Epithelial cell of umbilical artery (primary cell): ENCODE data around the gene COX5A. TPM values are rescaled to one million over a fixed set of nuclear protein-coding genes. Genes with fewer than 3 reads are reported as not detected.

Source experiments
- total RNA-seq: library from RNA; depleted of rRNA; stranded (reverse); fragments of >200 nt; gene quantifications from 2 replicates; pipeline ENCODE4 v1.2.3, GENCODE V29; 2014

Gene COX5A
- total RNA-seq, result 47.1 and 71.1 TPM in 2 replicates

GRCh38 chr15:74937590-74938371 is at the start of gene COX5A:
Gene COX5A (minus strand): TSS chr15:74938073. CDS start chr15:74938014, 59 bp downstream.

GRCh38 chr15:74956648-74957475 is 19.0 kb upstream of the COX5A start, which contains the start of gene RPP25:
Gene RPP25 (minus strand): TSS chr15:74956772. CDS start chr15:74956583, 189 bp downstream.

GRCh38 chr15:74906450-74907162 is 31.3 kb downstream of the COX5A start, which contains the start of gene FAM219B:
Gene FAM219B (minus strand): TSS chr15:74906851. CDS start chr15:74906800, 51 bp downstream.

GRCh38 chr15:74889883-74890664 is 47.8 kb downstream of the COX5A start, which contains the start of gene MPI:
Gene MPI (plus strand): TSS chr15:74890042. CDS start chr15:74890074, 32 bp downstream.

GRCh38 chr15:74873036-74873755 is 64.7 kb downstream of the COX5A start, which contains the start of gene SCAMP2:
Gene SCAMP2 (minus strand): TSS chr15:74873365. CDS start chr15:74873255, 110 bp downstream.

Other genes starting within 250 kb of the COX5A start
- gene EDC3, start 242.0 kb downstream of the COX5A start, total RNA-seq, result 10.6 and 10.7 TPM in 2 replicates
- gene CYP1A1, start 212.5 kb downstream of the COX5A start, total RNA-seq, result 1.6 and 3.0 TPM in 2 replicates
- gene CYP1A2, start 189.2 kb downstream of the COX5A start, total RNA-seq, result not detected in 2 replicates
- 29.6 and 34.8 TPM in 2 replicates for gene CSK, start 156.0 kb downstream of the COX5A start, total RNA-seq
- not detected in 2 replicates for gene LMAN1L, start 125.2 kb downstream of the COX5A start, total RNA-seq
- not detected in 2 replicates for gene CPLX3, start 111.4 kb downstream of the COX5A start, total RNA-seq
- gene ULK3, start 94.9 kb downstream of the COX5A start, total RNA-seq, result 18.2 and 27.2 TPM in 2 replicates
- 19.2 and 24.8 TPM in 2 replicates for gene SCAMP2, start 64.7 kb downstream of the COX5A start, total RNA-seq
- 63.3 and 128 TPM in 2 replicates for gene MPI, start 48.0 kb downstream of the COX5A start, total RNA-seq
- gene FAM219B, start 31.2 kb downstream of the COX5A start, total RNA-seq, result 34.1 and 44.5 TPM in 2 replicates
- 11.0 and 14.7 TPM in 2 replicates for gene RPP25, start 18.7 kb upstream of the COX5A start, total RNA-seq
- gene SCAMP5, start 57.5 kb upstream of the COX5A start, total RNA-seq, result 2.6 and 9.4 TPM in 2 replicates
- gene PPCDC, start 85.5 kb upstream of the COX5A start, total RNA-seq, result 8.8 and 18.2 TPM in 2 replicates